Psoas muscle (tissue), 8 donors: ENCODE data around the gene RRBP1. TPM values are rescaled to one million over a fixed set of nuclear protein-coding genes. Genes with fewer than 3 reads are reported as not detected.
A peak's percentile ranks its signal among the peaks of the same experiment; 100 is the strongest.

Experiments
- ATAC-seq, 4 donors: fragments of 200-7000 bp; cut with Tn5 transposase; one replicate each; pipeline ENCODE4 v1.9.1; 2020; ENCODE audit warnings: moderate library complexity in 3 of 4, mild to moderate bottlenecking in 2 of 4
- DNase-seq, 2 donors: peaks; one replicate each; pipeline ENCODE4 v3.0.0-alpha.2; 2020
- H3K27ac ChIP-seq: fragments of 200-600 bp; one replicate; pipeline ENCODE4 v1.8.0; 2022
- H3K27me3 ChIP-seq, 3 donors: fragments of 200-600 bp in 1 of 3; one replicate each; pipeline versions ENCODE4 v1.6.1 to v1.8.0; 2013 to 2022; ENCODE audit warnings: low read length in 2 of 3, mild to moderate bottlenecking in 2 of 3, moderate library complexity in 1 of 3; ENCODE audit not compliant: insufficient read depth in 3 of 3
- H3K36me3 ChIP-seq, 2 donors: fragments of 200-600 bp in 1 of 2; one replicate each; pipeline versions ENCODE4 v1.6.1 to v1.8.0; 2013 to 2022; ENCODE audit warnings: low read depth in 1 of 2, mild to moderate bottlenecking in 1 of 2, moderate library complexity in 1 of 2; ENCODE audit not compliant: insufficient read depth in 1 of 2
- H3K4me1 ChIP-seq: fragments of 200-600 bp; one replicate; pipeline ENCODE4 v1.8.0; 2022
- H3K4me3 ChIP-seq: fragments of 200-600 bp; one replicate; pipeline ENCODE4 v1.8.0; 2022; ENCODE audit warnings: mild to moderate bottlenecking
- H3K9me3 ChIP-seq: fragments of 200-600 bp; one replicate; pipeline ENCODE4 v1.8.0; 2022
- CTCF ChIP-seq: fragments of 200-600 bp; IDR thresholded peaks from one replicate; pipeline ENCODE4 v1.8.0; 2022; ENCODE audit warnings: antibody characterized with exemption
- WGBS, 3 donors: extraction: QIAGEN DNeasy Blood & Tissue Kit; methylation state at CpG; one replicate each; pipeline versions ENCODE4 v1.1.6 to v1.1.7; 2013; 5-methylcytosine and 5-hydroxymethylcytosine counted together
- intact Hi-C, 2 donors: fragments of 100-400 bp; cut with DNase I; formaldehyde crosslinking; loops; one replicate each; pipeline versions ENCODE4 v1.11.0 to v1.14.2; 2022
- polyA plus RNA-seq, 3 donors: library from polyadenylated mRNA; stranded (reverse); fragments of 200-250 nt; gene quantifications; one replicate each; pipeline ENCODE4 v1.2.3, GENCODE V29; 2013
- total RNA-seq, 4 donors: library from RNA; stranded (reverse); fragmentation: NEBNext Ultra II Directional in 2 of 4; extraction: Animal tissue kit (Norgen Biotek cat#: 25700) in 2 of 4; gene quantifications; one replicate each; pipeline versions ENCODE4 v1.2.1 to v1.2.4, GENCODE V29; 2021 to 2023
- donor health status: healthy with polysubstance abuse.
- donor health status: DM: no; HTN: no; CAD: no; lungs with moderate emphysema.
- donor health status: Bipolar disorder and iron deficiency.
- donor health status: healthy.
- donor health status: DM: yes; HTN: yes; CAD: no.
- donor health status: DM: no; HTN: no; CAD: no.
- donor health status: DM: no; HTN: no; CAD: no.
- donor health status: DM: yes; HTN: yes; CAD: no.

The RRBP1 gene
- total and polyA plus RNA-seq, 7 donors, result 14.2 to 40.8 (median 21.8) TPM

GRCh38 chr20:17658648-17658993 is 23.4 kb downstream of the RRBP1 start:
- no peak for TF ChIP-seq CTCF
- DNase-seq, result no peak
- no peaks in the 10 kb centered on the region for H3K9me3 ChIP-seq
- 95 to 100% (median 100%) methylated on average over 2 of the region's 2 CpGs for WGBS, 3 donors
- no peaks in the 10 kb centered on the region for H3K27me3 ChIP-seq
- intact Hi-C loops, result no loop called here
- peaks cover 0 to 13% of the 10 kb centered on the region in 2 donors for H3K36me3 ChIP-seq
- no peak for ATAC-seq
- peaks cover 11% of the 10 kb centered on the region for H3K4me1 ChIP-seq
- H3K4me3 ChIP-seq, result no peak overlapping the region
- no peak overlapping the region for H3K27ac ChIP-seq

GRCh38 chr20:17657898-17658647 is 24.0 kb downstream of the RRBP1 start:
- no peaks in the 10 kb centered on the region for H3K9me3 ChIP-seq
- peaks cover 0 to 13% of the 10 kb centered on the region in 2 donors for H3K36me3 ChIP-seq
- intact Hi-C loops, result no loop called here
- WGBS, 3 donors, result 91 to 96% (median 94%) methylated on average over 9 of the region's 9 CpGs
- TF ChIP-seq CTCF, result no peak
- no peak overlapping the region for H3K27ac ChIP-seq
- DNase-seq (no peak), ATAC-seq (no peak)
- no peak overlapping the region for H3K4me3 ChIP-seq
- peaks cover 11% of the 10 kb centered on the region for H3K4me1 ChIP-seq
- H3K27me3 ChIP-seq, result no peaks in the 10 kb centered on the region

- DNase-seq (no peak), ATAC-seq (peak; percentile 63 to 82 (median 74))
- peaks cover 11% of the 10 kb centered on the region for H3K4me1 ChIP-seq
- no peaks in the 10 kb centered on the region for H3K9me3 ChIP-seq
- no peaks in the 10 kb centered on the region for H3K27me3 ChIP-seq
- TF ChIP-seq CTCF, result no peak
- H3K36me3 ChIP-seq, result peaks cover 0 to 13% of the 10 kb centered on the region in 2 donors
- no peak overlapping the region for H3K4me3 ChIP-seq
- 29 to 35% (median 34%) methylated on average over 9 of the region's 9 CpGs for WGBS, 3 donors
- intact Hi-C loops, result no loop called here
- no peak overlapping the region for H3K27ac ChIP-seq
These were observed 24.8 kb downstream of the RRBP1 start for GRCh38 chr20:17657079-17657825.

- peak in 1 of 2 donors; percentile 28 for DNase-seq
- H3K4me3 ChIP-seq, result no peak overlapping the region
- H3K4me1 ChIP-seq, result peaks cover 24% of the 10 kb centered on the region
- no peak for TF ChIP-seq CTCF
- H3K27ac ChIP-seq, result no peak overlapping the region
- H3K9me3 ChIP-seq, result no peaks in the 10 kb centered on the region
- intact Hi-C loops, result no loop called here
- H3K36me3 ChIP-seq, result peaks cover 0 to 13% of the 10 kb centered on the region in 2 donors
- 83 to 88% (median 86%) methylated on average over 11 of the region's 11 CpGs for WGBS, 3 donors
- H3K27me3 ChIP-seq, result no peaks in the 10 kb centered on the region
- no peak for ATAC-seq
These were observed 26.1 kb downstream of the RRBP1 start for GRCh38 chr20:17655865-17656479.
